Small intestine (tissue), 7 donors: ENCODE results near the gene FFAR3. TPM values are rescaled to one million over a fixed set of nuclear protein-coding genes. Genes with fewer than 3 reads are reported as not detected.
"Not testable (repeated sequence)": the region's sequence is repeated elsewhere in the genome, so short reads cannot be mapped to it uniquely, and the experiment has no call there.

ENCODE experiments used
- DNase-seq, 2 donors: peaks; one replicate each; pipeline versions ENCODE4 v3.0.0 to v3.0.0-alpha.2; 2013
- FAIRE-seq: peaks from 2 replicates; lab custom pipeline; 2012; peaks lifted over from hg19 to GRCh38; lab: Jason Lieb, UNC
- H3K27ac ChIP-seq, 3 donors: one replicate each; pipeline ENCODE4 v1.5.1; 2013; ENCODE audit warnings: low read length in 2 of 3, mild to moderate bottlenecking in 2 of 3, control low read depth in 1 of 3, inconsistent platforms in 1 of 3, low read depth in 1 of 3, moderate library complexity in 1 of 3
- H3K27me3 ChIP-seq, 3 donors: one replicate each; pipeline ENCODE4 v1.6.1; 2013; ENCODE audit warnings: low read length in 3 of 3, inconsistent platforms in 1 of 3; ENCODE audit not compliant: control insufficient read depth in 3 of 3, insufficient read depth in 3 of 3
- H3K36me3 ChIP-seq, 3 donors: one replicate each; pipeline ENCODE4 v1.6.1; 2013; ENCODE audit warnings: low read length in 3 of 3, inconsistent platforms in 1 of 3, low read depth in 1 of 3, mild to moderate bottlenecking in 1 of 3, moderate library complexity in 1 of 3; ENCODE audit not compliant: control insufficient read depth in 3 of 3, insufficient read depth in 2 of 3
- H3K4me1 ChIP-seq, 3 donors: one replicate each; pipeline ENCODE4 v1.6.1; 2013; ENCODE audit warnings: low read length in 2 of 3, inconsistent platforms in 1 of 3, low read depth in 1 of 3, mild to moderate bottlenecking in 1 of 3, moderate library complexity in 1 of 3; ENCODE audit not compliant: control insufficient read depth in 3 of 3, insufficient read depth in 2 of 3
- H3K4me3 ChIP-seq, 3 donors: one replicate each; pipeline ENCODE4 v1.5.1; 2013; ENCODE audit warnings: low read length in 3 of 3, control low read depth in 1 of 3, inconsistent platforms in 1 of 3, low read depth in 1 of 3, mild to moderate bottlenecking in 1 of 3, moderate library complexity in 1 of 3
- H3K9me3 ChIP-seq, 2 donors: one replicate each; pipeline ENCODE4 v1.6.1; 2013; ENCODE audit warnings: low read depth in 1 of 2, low read length in 1 of 2; ENCODE audit not compliant: control insufficient read depth in 2 of 2, insufficient read depth in 1 of 2
- WGBS, 3 donors: extraction: QIAGEN DNeasy Blood & Tissue Kit; methylation state at CpG; one replicate each; pipeline ENCODE4 v1.1.7; 2013; 5-methylcytosine and 5-hydroxymethylcytosine counted together
- polyA plus RNA-seq, 4 donors: library from polyadenylated mRNA; stranded (reverse) in 3 of 4; unstranded in 1 of 4; fragments of 200-250 nt in 3 of 4; fragments of 120-200 nt in 1 of 4; gene quantifications; one replicate each; pipeline versions ENCODE4 v1.2.1 to v1.2.3, GENCODE V29; 2013
- donor health status: healthy with polysubstance abuse.
- donor health status: control.
- donor health status: control.
- donor health status: Bipolar disorder and iron deficiency.
- donor health status: healthy.

The FFAR3 gene
- polyA plus RNA-seq, 4 donors: 0.50 to 1.0 TPM; not detected in 2

DNA sequence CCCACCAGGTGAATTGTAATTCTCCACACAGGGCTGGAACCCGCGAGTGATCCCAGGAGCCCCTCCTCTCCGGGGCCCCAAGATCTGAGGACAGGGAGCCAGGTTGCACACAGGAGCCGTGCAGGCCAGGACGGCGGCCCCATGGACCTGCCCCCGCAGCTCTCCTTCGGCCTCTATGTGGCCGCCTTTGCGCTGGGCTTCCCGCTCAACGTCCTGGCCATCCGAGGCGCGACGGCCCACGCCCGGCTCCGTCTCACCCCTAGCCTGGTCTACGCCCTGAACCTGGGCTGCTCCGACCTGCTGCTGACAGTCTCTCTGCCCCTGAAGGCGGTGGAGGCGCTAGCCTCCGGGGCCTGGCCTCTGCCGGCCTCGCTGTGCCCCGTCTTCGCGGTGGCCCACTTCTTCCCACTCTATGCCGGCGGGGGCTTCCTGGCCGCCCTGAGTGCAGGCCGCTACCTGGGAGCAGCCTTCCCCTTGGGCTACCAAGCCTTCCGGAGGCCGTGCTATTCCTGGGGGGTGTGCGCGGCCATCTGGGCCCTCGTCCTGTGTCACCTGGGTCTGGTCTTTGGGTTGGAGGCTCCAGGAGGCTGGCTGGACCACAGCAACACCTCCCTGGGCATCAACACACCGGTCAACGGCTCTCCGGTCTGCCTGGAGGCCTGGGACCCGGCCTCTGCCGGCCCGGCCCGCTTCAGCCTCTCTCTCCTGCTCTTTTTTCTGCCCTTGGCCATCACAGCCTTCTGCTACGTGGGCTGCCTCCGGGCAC, 6.7 kb upstream of the FFAR3 start:
- H3K4me1 ChIP-seq: no peaks in the 10 kb centered on the region
- no peak overlapping the region for H3K27ac ChIP-seq
- H3K4me3 ChIP-seq: no peak overlapping the region
- H3K27me3 ChIP-seq: peaks cover 0 to 4% (median 0%) of the 10 kb centered on the region in 3 donors
- FAIRE-seq: no peak
- WGBS, 3 donors: 94 to 95% (median 95%) methylated on average over 34 to 47 of the region's 47 CpGs
- no peaks in the 10 kb centered on the region for H3K36me3 ChIP-seq
- H3K9me3 ChIP-seq: no peaks in the 10 kb centered on the region
- no peak for DNase-seq

DNA sequence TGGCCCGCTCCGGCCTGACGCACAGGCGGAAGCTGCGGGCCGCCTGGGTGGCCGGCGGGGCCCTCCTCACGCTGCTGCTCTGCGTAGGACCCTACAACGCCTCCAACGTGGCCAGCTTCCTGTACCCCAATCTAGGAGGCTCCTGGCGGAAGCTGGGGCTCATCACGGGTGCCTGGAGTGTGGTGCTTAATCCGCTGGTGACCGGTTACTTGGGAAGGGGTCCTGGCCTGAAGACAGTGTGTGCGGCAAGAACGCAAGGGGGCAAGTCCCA, 6.1 kb upstream of the FFAR3 start:
- FAIRE-seq: no peak
- 84 to 91% (median 85%) methylated on average over 18 of the region's 18 CpGs for WGBS, 3 donors
- Histone ChIP-seq H3K36me3 (no peaks in the 10 kb centered on the region), H3K9me3 (no peaks in the 10 kb centered on the region), H3K27ac (no peak overlapping the region), H3K27me3 (peaks cover 0 to 4% (median 0%) of the 10 kb centered on the region in 3 donors), H3K4me3 (no peak overlapping the region), H3K4me1 (no peaks in the 10 kb centered on the region)
- DNase-seq: no peak

DNA sequence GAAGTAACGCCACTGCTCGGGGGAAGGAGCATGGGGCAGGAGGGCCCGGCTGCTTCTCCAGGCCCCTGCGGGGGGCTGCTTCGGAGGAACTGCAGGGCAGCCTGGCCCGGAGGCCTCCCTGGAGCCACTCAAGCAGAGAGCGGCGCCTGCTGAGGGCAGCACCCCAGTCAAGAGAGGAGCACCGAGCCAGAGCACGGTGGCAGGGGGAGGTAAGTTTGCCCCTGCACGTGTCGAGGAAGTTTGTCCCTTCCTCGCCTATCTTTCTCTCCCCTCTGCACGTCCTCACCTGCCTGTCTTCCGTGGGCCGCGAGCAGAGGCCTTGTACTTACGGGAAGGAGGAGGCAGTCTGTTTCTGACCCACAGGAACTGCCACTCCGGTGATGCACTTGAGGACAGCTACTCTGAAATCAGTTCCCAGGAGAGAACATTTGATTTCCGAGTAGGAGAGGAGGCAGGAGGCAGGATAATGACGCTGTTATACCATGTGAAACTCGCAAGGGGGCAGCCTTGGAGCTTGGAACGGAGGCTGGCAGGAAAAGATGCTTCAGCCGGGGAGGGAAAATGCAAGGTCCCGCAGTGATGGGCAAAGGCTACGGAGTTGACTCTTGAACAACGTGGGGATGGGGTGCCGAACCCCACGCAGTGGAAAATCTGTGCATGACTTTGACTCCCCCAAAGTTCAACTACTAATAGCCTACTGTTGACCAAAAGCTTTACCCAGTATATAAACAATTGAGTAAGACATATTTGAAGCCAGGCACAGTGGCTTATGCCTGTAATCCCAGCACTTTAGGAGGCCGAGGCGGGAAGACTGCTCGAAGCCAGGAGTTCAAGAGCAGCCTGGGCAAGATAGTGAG, 5.6 kb upstream of the FFAR3 start:
- Histone ChIP-seq H3K27me3 (peaks cover 0 to 4% (median 0%) of the 10 kb centered on the region in 3 donors), H3K9me3 (no peaks in the 10 kb centered on the region), H3K27ac (no peak overlapping the region), H3K4me3 (no peak overlapping the region), H3K4me1 (no peaks in the 10 kb centered on the region), H3K36me3 (no peaks in the 10 kb centered on the region)
- WGBS, 3 donors: 33 to 37% (median 35%) methylated on average over 31 to 32 of the region's 32 CpGs
- peak; percentile 75 to 88 for DNase-seq
- FAIRE-seq: no peak

DNA sequence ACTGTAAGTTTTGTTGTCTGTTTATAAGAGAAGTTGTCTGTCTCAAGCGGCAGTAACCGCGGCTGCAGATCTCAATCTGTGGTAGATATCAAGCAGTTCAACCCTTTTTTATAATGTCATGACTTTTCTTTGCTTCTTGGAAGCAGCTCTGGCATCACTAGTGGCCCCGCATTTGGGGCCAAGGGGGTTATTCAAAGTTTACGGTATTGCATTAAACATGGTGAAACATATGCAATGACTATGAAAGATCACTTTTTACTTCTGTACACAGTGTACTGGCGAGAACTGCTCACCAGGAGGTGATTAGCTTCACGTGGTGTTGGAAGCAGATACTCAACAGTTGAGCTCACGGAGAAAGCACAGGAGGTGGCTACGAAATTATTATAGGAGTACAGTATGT, 4.6 kb upstream of the FFAR3 start:
- no peak overlapping the region for H3K4me3 ChIP-seq
- no peaks in the 10 kb centered on the region for H3K9me3 ChIP-seq
- FAIRE-seq: no peak
- no peaks in the 10 kb centered on the region for H3K36me3 ChIP-seq
- H3K27me3 ChIP-seq: no peaks in the 10 kb centered on the region
- H3K4me1 ChIP-seq: no peaks in the 10 kb centered on the region
- WGBS, 3 donors: 69 to 73% (median 73%) methylated on average over 9 of the region's 9 CpGs
- no peak overlapping the region for H3K27ac ChIP-seq
- DNase-seq: no peak

DNA sequence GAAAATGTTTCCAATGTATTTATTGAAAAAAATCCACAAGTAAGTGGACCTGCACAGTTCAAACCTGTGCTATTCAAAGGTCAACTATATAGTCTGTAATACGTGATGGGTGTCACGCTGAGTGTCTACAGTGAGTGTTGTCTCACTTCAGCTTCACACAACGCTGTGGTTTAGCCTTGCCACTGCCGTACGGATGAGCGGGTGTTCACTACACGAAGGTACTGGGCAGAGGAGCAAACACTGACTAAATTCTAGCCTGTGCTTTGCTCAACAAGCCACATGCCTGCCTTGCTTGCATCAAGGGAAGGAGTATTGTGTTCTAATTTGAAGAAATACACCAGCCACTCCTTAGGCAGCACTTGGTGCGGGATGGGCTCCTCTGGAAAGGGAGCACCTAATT, 3.4 kb upstream of the FFAR3 start:
- no peak overlapping the region for H3K27ac ChIP-seq
- 76 to 83% (median 79%) methylated on average over 8 of the region's 8 CpGs for WGBS, 3 donors
- H3K4me1 ChIP-seq: no peaks in the 10 kb centered on the region
- H3K27me3 ChIP-seq: no peaks in the 10 kb centered on the region
- H3K9me3 ChIP-seq: no peaks in the 10 kb centered on the region
- no peak for FAIRE-seq
- DNase-seq: no peak
- no peaks in the 10 kb centered on the region for H3K36me3 ChIP-seq
- no peak overlapping the region for H3K4me3 ChIP-seq

DNA sequence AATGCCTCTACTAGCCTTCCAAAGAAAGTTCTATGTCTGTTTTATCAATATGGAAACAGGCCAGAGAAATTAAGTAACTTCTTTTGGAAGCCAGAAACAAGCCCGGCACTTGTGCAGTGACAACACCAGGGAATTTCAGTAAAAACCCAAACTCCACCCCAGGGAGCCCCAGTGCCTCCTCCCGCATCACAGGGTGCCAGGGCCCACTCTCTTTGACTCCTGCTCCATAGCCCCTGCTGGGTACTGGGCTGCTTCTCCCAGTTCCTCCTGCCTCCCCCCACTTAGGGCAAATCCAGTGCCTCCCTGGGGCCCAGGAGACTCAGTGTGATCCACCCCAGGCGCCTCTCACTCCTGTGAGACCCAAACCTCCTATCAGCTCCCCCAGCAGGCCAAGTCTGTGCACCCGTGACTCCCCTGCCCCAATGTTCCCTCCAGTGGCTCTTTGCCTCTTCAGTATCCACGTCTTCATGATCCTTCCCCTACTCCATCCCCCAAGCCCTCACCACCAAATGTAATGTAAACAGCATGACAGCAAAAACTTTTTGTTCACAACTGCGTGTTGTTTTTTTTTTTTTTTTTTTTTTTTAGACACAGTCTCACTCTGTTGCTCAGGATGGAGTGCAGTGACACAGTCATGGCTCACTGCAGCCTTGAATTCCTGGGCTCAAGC, 2.3 kb upstream of the FFAR3 start:
- H3K36me3 ChIP-seq: no peaks in the 10 kb centered on the region
- no peaks in the 10 kb centered on the region for H3K9me3 ChIP-seq
- DNase-seq (no peak), FAIRE-seq (no peak)
- H3K27me3 ChIP-seq: no peaks in the 10 kb centered on the region
- no peak overlapping the region for H3K4me3 ChIP-seq
- H3K27ac ChIP-seq: peak overlapping the region in 1 of 3 donors; percentile 72
- 57 to 67% (median 63%) methylated on average over 6 of the region's 6 CpGs for WGBS, 3 donors
- H3K4me1 ChIP-seq: no peaks in the 10 kb centered on the region

DNA sequence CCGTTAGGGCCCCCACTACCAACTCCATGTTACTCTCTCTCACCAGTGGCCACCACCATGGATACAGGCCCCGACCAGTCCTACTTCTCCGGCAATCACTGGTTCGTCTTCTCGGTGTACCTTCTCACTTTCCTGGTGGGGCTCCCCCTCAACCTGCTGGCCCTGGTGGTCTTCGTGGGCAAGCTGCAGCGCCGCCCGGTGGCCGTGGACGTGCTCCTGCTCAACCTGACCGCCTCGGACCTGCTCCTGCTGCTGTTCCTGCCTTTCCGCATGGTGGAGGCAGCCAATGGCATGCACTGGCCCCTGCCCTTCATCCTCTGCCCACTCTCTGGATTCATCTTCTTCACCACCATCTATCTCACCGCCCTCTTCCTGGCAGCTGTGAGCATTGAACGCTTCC, 574 bp downstream of the FFAR3 start:
- not testable (repeated sequence) for H3K36me3 ChIP-seq, DNase-seq, H3K4me1 ChIP-seq, H3K4me3 ChIP-seq, H3K9me3 ChIP-seq, H3K27ac ChIP-seq, FAIRE-seq, H3K27me3 ChIP-seq
- 74 to 82% (median 77%) methylated on average over 9 to 11 of the region's 16 CpGs for WGBS, 3 donors

DNA sequence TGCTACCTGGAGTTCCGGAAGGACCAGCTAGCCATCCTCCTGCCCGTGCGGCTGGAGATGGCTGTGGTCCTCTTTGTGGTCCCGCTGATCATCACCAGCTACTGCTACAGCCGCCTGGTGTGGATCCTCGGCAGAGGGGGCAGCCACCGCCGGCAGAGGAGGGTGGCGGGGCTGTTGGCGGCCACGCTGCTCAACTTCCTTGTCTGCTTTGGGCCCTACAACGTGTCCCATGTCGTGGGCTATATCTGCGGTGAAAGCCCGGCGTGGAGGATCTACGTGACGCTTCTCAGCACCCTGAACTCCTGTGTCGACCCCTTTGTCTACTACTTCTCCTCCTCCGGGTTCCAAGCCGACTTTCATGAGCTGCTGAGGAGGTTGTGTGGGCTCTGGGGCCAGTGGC, 1.1 kb downstream of the FFAR3 start:
- H3K27me3 ChIP-seq, FAIRE-seq, H3K4me3 ChIP-seq, H3K36me3 ChIP-seq, H3K4me1 ChIP-seq, DNase-seq, H3K27ac ChIP-seq, H3K9me3 ChIP-seq: not testable (repeated sequence)
- 81 to 92% (median 91%) methylated on average over 12 to 21 of the region's 21 CpGs for WGBS, 3 donors
